NCI-H748 (cell line): ENCODE measurements around the gene HP1BP3.
A peak's percentile ranks its signal among the peaks of the same experiment; 100 is the strongest.
"Not testable (repeated sequence)": the region's sequence is repeated elsewhere in the genome, so short reads cannot be mapped to it uniquely, and the experiment has no call there.

Source experiments
- DNase-seq: peaks from one replicate; lab custom pipeline; 2025; ENCODE audit not compliant: unreplicated experiment; lab: John Stamatoyannopoulos, UW

The HP1BP3 gene

DNA sequence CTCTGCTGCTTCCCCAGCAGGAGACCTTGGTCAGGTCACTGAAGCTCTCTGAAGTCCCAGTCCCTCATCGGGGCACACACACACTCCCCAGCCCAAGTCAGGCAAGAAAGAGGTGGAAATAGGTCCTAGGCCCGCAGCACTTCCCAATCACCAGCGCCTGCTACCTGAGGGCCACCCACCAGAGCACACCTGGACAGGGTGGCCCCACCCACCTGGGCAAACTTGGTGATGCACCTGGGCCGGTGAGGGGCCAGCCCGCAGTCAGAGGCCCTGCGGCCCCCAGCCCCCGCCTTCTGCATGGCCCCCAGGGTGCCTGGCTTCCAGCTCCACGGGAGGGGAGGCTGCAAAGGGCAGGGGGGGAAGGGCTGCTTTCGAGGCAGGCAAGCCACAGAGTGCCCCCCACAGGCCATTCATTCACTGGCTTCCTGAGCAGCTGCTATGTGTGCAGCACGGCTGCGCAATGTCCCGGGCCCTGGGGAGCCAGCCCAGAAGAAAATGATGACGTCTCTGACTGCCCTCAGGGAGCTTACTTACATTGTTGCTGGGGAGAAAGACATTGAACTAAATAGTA, 59.3 kb downstream of the HP1BP3 start:
- DNase-seq, result no peak

DNA sequence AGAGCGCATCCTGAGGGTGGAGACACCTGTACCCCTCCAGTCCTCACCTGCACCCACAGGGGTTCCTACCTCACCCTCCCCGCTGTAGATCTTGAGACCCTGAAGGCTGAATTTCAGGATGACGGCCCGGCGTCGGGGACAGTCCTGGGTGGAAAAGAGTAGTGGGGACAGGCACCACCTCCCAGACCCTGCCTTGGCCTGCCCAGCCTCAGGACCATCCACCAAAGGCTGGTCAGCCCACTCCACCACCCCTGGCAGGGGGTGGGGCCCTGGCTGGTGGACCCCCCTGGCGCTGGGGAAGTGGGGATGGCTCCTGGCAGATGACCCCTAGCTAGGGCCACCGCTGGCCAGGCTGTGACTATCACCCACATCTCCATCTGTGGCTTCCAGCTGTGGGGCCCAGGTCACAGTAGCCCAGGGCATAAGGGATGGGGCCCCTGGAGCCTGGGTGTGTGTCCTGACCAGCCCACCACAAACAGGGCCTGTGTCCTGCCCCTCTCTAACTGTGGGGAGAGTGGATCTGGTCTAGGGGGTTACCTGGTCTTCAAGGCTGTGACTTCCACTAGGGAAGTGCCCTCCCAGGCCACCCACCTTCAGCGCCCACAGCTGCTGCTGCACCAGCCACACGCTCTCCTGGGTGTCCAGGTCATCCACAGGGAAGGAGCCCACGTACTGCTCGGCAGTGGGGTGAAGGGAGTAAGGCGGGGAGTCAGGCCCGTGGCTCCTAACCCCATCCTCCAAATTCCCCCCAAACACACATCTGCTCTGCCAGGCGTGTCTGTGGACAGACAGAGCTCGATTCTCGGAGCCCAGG, 60.0 kb downstream of the HP1BP3 start:
- DNase-seq, result no peak

DNA sequence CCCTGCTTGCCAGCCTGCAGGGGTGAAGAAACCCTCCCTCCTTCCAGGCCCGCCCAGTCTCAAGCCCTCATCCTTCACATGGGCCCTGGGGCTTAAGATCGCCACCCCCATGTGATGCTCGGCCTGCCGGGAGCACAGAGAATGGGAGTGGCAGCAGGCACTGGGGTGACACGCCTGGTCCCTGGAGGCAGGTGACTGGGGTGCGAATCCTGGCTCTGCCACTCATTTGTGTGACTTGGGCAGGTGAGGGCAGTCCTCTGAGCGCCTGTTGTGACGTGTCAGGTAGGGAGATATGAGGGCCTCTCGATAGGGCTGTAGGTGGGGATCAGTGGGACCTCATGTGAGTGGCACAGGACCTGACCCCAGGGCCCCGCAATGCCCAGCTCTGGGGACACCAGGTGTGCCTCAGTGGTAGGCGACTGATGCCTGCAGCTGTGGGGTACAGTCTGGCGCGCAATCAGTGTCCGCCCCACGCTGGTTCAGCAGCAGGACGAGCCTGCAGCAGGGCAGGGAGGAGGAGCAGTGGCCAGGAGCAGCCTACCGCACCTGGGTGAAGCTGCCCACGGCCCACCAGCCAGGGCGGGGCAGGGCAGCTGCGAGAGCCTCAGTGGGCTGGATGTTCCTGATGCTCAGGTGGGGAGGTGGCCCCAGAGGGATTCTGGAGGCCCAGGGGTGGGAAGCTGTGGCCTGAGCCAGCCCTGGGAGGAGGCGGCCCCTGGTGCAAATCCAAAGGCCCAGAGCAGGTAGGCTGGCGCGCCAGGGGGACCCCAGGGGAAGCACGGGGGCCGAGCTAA, 60.8 kb downstream of the HP1BP3 start:
- no peak for DNase-seq

DNA sequence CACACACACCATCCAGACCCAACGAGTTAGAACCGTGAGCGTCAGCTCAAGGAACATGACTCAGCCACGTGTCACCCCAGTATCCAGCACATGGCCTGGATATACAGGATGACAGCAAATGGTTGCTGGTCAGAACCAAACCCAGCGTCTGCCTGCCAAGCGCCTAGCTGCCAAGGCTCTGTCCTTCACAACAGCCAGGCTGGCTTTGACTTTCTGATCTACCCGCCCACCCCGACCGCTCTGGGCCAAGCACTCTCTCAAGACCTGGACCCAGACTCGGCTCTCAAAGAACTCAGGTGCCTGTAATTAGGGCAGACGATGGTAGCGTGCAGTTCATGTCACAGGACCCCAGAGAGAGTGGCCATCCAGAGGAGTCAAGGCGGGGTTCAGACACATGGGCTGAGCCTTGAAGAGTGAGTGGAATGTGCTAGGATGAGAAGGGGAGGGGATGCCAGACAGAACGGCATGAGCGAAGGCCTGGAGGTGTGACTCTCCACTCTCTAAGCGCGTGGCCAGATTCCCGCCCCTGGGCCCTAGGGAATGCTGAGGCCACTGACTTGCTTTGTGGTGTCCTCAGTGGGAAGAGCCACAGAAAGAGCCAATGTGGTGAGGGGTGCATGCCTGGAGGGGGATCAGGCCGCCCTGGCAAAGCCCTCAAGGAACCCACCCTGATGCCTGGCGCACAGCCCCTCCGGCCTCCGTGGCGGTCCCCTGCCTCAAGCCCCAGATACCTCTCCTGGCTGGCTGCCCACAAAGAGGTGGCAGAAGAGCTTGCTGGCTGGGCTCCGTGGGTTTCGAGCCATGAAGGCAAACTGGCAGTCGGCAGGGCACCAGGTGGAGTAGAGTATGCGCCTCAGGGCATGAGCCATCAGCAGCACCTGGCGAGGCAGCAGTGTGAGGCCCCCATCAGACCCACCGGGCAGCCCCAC, 61.7 kb downstream of the HP1BP3 start:
- no peak for DNase-seq

DNA sequence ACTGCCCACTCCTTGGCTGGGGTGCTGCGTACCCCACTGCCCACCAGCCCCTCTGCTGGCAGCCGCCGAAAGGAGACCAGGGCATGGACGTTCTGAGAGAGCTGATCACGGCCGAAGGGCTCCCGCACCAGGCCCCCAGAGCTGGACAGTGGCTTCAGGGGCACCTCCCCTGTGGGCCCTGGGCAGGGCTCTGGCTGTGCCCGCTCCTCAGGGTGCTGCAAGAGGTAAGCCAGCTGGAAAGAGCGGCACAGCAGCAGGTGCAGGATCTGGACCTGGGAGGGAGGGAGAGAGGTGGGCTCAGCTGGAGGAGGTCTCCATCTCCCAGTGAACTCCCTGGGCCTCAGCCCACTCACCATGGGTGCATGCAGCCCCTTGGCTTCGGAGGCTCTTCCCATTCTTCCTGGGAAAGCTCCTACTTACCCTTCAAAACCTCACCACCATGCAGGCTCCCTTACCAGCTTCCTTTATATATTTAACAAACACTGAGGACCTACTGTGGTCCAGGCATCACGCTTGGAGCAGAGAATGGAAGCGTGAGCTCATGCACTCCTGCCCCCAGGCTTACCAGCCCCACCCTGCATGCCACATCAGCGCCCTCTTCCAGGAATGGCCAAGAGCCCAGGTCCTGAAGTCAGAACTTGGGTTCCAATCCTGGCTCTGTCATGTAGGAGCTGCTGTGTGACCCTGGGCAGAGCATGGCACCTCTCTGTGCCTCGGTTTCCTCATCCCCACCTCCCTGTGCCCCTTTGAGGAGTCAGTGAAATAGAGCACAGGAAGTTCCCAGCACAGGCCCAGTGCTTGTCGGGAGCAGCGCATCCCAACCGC, 62.5 kb downstream of the HP1BP3 start:
- no peak for DNase-seq

DNA sequence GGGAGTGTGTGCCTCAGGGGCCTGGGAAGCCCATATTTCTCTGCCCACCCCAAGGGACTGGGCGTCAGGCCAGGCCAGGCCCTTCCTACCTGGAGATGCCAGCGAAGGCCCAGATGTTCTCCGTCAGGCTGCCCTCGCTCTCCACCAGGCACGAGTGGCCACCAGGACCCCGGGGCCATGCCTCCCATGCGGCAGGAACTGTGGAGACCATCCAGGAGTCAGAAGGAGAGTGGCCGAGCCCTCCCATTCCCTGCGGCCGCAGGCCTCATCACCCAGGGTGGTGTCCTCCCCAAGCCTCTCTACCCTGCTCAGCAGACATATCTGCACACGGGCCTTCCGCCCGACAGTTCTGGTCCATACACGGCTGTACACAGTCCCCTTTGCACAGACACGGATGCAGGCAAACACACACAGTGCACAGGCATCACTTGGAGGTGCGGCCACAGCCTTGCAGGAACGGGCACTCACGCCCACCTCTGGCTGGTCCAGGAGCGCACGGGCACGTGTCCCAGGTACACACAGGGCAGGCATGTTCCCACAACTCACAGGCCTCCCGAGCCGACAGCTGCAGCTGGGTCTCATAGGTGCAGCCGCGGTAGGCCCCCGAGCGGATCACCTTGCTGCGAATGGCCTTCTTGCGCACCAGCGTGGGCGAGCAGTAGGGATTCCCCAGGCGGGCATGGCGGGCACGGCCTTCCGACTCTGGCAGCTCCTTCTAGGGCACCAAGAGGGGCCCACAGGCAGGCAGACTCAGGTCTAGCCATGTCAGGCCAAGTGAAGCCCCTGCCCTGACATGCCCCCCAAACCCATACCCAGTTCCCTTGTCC, 63.4 kb downstream of the HP1BP3 start:
- DNase-seq, result no peak

DNA sequence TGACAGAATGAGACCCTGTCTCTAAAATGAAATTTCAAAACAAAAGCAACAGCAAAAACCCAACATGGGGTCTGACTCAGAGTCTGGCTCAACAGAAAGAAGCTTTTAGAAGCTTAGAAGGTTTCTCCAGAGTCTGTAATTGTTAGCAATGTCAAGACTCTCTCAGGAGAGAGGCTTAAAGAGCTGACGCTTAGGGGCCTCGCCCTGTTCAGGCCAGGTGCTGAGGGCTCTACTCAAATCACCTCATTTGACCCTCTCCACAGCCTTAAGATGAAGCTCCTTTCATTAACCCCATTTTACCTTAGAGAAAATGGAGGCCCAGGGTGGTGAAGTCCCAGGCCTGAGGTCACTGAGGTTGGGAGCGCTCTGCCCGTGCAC, 64.0 kb downstream of the HP1BP3 start:
- DNase-seq, result no peak

DNA sequence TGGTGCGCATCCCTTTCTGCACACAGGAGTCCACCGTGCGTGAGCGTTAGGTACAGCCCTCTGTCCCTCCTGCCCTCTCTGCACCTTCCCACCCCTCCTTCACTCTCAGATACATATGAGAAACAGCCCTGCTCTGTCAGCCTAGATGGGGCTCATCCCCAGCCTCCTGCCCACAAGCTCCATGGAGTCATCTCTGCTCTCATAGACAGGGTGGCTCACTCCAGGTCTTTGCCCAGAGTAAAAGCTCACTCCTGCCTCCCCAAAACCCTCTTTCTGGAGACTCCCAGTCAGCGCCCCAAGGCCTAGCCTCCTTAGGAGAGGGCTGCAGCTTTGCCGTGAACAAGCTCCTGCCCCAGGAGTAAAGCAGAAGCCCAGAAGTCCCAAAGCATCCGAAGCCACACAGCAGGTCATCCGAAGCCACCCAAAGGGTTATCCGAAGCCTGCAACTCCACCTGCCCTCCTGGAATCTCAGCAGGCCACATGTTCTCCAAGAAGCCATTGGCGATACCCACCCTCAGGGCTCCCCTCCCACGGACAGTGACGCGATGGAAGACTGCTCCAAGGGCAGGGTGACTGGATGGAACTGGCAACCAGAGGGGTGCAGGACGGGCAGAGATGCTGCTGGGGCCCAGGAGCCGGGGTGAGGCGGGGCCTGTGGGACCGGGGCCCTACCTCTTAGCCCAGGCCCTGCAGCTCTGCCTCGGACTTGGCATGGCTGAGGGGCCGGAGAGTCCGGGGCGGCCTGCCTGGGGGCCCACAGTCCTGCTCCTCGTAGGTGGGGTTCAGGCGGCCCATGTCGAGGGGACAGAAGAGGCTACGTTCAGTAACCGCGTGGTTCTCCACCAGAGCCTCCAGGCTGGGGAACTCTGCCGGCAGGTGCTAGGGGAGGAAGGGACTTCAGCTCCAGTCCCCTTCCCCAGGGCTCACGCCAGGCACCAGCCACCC, 65.7 kb downstream of the HP1BP3 start:
- no peak for DNase-seq

DNA sequence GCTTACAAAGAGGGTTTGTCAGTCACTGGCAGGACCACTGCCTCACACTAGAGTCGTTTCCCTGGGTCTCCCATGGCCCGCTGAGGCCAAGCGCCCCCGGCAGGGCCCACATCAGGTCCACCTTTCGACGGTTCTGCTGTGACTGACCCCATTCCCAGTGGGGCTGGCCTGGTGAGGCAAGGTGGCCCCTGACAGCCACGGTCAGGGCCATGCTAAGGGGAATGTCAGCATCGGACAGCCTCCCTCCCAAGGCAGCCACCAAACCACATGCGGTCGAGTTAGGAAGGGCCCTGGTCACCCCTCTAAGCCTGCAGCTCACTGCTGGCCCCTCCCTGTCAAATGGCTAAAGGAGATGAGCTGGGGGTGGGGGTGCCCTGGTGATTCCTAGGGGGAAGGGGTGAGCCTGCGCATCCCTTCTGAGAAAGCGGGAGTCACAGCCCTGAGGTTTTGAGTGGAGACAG, 66.4 kb downstream of the HP1BP3 start:
- no peak for DNase-seq

DNA sequence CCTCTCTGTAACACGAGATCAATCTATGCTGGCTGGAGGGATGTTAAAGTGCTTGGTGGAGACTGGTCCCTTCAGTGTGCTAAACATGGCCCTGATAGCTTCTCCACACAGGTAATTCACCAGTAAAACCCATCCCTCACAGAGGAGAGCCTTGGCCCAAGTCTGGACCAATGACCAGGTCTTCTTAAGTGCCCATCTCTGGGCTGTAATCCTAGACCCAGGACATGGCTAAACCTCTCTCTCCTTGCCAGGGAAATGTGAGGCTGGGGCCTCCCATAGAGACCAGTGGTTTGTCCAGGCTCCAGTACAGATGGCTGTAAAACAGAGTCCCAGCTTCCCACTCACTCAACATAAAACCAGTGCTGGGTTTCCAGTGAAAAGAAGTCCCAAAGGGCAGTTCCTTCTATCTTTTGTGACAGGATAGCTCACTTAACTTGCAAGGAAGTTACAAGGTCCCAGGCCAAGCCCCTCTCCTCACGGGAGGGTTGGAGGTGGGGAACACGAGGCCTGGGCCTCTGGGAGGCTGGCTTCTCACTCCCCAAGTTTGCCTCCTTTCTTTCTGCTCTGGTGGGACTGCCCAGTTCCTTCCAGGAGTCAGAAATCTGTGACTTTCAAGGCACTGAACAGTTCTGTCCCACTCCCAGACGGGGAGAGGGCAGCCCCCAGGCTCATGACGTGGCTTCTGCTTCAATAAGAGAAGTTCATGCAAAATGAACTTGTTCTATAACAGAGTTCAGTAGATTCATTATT, 67.1 kb downstream of the HP1BP3 start:
- DNase-seq, result no peak

DNA sequence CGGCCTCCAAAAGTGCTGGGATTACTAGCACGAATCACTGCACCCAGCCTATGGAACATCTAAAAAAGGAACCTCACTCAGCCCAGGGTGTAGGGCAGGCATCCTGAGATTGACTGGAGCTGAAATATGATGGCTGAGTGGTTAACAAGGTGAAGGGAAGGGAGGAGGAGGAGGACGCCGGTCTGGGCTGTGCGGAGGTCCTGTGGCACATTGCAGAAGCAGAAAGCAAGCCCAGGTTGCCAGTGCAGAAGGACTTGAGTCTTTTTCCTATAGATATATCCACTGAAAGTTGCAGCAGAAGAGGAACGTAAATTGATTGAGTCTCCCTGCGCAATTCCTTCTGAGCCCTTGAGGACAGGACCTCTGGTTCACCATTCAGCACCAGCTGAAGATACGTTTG, 67.8 kb downstream of the HP1BP3 start:
- DNase-seq, result no peak

DNA sequence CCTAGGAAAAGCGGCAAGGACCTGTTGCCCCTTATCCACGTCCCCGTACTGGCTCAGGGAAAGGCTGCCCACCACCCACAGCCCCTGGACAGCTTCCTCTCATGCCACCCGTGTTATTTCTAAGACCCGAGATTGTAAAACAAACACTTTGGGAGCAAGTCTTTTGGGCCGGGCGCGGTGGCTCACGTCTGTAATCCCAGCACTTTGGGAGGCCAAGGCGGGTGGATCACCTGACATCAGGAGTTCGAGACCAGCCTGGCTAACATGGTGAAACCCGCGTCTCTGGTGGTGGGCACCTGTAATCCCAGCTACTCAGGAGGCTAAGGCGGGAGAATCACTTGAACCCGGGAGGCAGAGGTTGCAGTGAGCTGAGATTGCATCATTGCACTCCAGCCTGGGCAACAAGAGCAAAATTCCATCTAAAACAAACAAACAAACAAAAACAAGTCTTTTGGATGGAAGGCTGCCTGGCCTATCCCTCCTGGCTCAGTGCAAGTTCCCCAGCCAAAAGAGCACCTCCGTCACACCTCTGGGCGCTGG, 68.7 kb downstream of the HP1BP3 start:
- not testable (repeated sequence) for DNase-seq

DNA sequence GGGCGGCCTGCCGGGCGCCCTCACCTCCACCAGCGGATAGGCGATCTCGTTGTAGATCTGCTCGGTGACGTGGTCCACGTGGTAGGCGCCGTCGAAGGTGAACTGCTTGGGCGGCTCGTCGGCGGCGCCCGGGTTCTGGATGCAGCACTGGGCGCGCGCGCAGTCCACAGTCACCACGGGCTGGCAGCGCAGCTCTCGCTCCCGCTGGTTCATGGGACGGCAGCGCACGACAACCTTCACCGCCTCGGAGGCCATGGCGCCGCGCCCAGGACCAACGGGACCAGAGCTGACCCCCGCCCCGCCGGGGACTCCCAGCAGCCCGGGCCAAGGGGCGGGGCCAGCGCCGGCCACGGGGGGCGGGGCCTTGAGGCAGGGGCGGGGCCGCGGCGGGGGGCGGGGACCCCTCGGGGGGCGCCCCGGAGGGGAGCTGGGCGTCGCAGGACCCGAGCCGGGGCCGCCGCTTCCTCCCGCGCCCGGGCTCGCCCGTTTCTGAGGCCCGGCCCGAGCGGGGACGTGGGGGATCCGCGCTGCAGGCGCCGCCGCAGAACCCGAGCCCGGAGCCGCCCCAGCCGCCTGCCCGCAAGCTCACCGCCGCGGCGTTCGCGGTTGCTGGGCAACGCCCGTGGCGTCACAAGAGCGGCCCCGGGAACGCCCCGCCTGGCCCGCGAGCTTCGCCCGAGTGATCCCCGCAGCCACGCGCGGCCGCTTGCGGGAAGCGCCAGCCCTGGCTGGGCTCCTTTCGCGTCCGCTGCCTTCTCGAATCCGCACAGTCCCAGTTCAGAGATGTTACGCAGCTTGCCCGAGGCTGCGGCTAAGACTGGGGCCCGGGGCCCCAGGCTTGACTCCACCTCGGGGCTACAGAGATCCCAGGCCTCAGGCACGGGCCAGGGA, 69.4 kb downstream of the HP1BP3 start, which contains the start of gene KIF17:
Gene KIF17, minus strand, starts transcription at position 556 of the 891 bp plus-strand sequence. Its CDS starts 301 bp downstream, at position 255.
- DNase-seq, result peak; percentile 80

DNA sequence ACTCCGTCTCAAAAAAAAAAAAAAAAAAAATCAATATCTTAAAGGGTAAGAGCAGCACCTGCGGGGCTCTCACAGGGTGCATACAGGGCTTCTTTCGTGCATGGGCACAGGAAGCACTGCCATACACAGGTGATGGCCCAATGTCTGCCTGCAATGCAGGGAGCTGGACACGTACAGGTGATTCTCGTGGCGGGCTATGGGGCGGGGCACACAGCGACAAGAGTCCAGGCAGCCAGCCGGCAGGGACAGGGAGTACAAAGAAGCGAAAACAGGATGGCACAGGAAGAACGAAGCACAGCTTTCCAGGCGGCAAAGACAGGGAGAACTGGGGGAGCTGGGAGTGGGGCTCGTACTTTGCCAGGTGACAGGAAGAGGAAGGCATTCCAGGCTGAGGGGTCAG, 70.9 kb downstream of the HP1BP3 start:
- peak; percentile 10 for DNase-seq

DNA sequence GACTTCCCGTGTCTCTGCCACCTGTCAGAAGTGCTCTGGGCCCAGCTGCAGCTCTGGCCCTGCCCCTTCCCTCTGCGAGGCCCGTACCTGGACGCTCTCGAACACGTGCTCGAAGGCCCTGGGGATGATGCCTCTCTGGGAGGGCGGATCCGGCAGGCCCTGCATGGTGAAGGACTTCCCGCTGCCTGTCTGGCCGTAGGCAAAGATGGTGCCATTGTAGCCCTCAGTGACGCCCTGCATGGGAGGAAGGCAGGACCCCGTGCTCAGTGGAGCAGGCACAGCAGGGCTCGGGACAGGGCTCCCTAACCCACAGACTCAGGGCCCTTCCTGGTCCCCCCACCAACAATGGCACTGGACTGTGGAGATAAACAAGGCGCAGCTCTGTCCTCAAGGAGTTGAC, 71.7 kb downstream of the HP1BP3 start:
- no peak for DNase-seq

DNA sequence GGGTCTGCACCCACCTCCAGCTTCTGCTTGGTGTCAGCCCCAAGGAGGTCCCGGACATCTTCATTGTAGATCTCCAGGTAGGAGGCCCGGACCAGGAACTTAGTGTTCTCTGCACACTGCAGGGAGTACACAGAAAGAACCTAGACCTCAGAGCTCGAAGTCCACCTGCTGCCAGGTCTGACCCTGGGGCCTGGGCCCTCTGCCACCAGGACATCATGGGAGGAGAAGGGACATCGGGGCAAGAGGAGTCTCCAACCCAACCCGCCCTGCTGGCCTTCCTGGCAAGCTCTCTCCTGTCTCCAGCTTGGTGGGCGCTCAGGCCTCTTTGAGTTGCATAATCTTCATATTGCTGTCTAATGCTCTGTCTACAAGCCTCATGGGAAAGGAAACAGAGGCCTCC, 73.7 kb downstream of the HP1BP3 start:
- DNase-seq, result no peak
